ENCODE results near the gene EVA1A. TPM values are rescaled to one million over a fixed set of nuclear protein-coding genes. Genes with fewer than 3 reads are reported as not detected.

Gene EVA1A
- total RNA-seq, 4 donors from 2014 or later: 0.46 to 1.3 (median 0.50) TPM; not detected in 1

DNA sequence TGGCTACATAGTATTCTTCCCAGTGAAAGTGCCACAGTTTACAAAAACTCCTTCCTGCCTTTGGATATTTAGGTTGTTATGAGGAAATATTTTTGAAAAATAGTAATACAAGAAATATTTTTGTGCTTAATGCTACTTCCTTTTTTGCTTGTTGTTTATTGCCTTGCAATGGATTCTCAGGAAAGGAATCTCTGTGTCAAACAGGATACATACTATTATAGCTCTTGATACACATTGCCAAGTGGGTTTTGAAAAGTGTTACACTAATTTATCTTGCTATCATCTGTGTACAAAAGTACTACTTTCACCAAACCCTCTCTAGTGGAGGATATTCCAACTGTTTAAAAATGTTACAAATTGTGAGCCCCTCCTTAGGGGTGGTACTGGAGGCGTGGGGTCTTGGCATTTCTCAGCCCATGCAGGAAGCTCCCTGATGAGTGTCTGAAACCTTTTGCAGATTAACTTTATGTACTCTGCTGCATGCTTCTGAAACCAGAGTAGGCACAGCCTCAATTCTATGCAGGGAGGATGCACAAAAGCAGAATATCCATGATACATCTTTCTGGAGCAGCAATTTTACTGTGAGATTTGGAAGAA, 54.5 kb downstream of the EVA1A start:
- DNase-seq (ENCODE audit: low spot score): no peak
- no peak for ATAC-seq (ENCODE audit: low FRiP score)
- TF ChIP-seq, protein P1, sequence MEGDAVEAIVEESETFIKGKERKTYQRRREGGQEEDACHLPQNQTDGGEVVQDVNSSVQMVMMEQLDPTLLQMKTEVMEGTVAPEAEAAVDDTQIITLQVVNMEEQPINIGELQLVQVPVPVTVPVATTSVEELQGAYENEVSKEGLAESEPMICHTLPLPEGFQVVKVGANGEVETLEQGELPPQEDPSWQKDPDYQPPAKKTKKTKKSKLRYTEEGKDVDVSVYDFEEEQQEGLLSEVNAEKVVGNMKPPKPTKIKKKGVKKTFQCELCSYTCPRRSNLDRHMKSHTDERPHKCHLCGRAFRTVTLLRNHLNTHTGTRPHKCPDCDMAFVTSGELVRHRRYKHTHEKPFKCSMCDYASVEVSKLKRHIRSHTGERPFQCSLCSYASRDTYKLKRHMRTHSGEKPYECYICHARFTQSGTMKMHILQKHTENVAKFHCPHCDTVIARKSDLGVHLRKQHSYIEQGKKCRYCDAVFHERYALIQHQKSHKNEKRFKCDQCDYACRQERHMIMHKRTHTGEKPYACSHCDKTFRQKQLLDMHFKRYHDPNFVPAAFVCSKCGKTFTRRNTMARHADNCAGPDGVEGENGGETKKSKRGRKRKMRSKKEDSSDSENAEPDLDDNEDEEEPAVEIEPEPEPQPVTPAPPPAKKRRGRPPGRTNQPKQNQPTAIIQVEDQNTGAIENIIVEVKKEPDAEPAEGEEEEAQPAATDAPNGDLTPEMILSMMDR (IDR thresholded peaks at IDR 0.05): no peak

DNA sequence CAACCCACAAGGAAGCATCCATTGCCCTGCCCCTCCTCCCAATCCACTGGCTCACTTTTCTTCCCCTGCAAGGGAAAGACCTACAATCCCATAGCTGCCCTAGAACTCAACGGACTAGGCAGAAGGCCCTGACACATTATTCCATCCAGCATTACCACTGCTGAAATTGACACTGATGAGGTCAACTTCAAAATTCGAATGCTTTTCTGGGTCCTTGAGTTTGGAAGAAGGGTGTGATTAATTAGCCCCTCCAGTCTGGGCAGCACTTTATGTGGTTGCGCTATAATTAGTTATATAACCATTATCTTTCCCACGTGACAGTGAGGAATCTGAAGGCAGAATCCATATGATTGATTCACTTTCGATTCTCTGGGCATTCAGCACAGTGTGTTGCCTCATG, 55.7 kb downstream of the EVA1A start:
- TF ChIP-seq, protein P1 (IDR thresholded peaks at IDR 0.05): no peak
- DNase-seq (ENCODE audit: low spot score): no peak
- no peak for ATAC-seq (ENCODE audit: low FRiP score)

DNA sequence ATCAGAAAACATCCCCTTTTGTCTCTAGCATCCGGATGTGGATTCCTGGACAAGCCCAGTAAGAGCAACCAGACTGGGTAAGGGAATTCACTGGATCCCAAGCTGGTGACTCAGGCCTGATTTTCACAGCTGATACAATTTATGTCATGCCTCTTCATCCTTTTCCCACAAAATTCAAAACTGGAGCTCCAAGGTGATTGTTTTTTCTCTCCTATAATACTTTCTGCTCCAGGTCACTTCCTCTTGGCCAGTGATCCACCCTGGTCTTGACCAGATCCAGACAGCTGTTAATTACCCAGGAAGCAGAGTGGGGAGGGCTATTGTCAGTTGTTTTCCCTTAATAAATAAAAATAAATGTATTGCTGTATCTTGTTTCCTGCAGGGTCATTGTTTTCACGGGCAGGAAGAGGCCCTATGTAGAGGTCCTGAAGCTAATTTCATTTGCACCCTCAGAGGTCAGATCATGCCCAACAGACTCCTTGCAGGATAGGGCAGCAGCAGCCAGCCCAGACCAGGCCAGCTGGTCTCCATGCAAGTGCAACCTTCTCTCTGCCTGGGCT, 57.6 kb downstream of the EVA1A start:
- ATAC-seq (ENCODE audit: low FRiP score): no peak
- TF ChIP-seq, protein P1 (IDR thresholded peaks at IDR 0.05): no peak

DNA sequence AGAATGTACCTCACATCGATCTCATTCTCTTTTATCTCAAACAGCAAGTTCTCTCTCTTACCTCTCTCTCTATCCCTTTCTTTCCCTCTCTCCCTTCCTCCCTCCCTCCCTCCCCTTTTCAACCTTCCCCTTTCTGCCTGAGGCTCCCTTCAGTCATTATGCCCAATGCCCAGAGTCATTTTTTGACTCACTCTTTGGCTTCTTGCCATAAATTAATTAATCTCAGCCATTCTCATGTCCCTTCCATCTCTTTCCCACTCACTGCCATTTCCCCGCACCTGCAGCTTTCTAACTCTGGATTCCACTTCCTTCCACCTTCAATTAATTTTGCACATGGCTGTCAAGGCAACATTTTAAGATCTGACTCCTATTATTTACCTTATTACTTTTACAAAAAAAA, 60.1 kb downstream of the EVA1A start:
- DNase-seq (ENCODE audit: low spot score): no peak
- ATAC-seq (ENCODE audit: low FRiP score): no peak
- TF ChIP-seq, protein P1 (IDR thresholded peaks at IDR 0.05): no peak

More for the DNA sequence above, 57.6 kb downstream of the EVA1A start:
- DNase-seq (ENCODE audit: low spot score): no peak

DNA sequence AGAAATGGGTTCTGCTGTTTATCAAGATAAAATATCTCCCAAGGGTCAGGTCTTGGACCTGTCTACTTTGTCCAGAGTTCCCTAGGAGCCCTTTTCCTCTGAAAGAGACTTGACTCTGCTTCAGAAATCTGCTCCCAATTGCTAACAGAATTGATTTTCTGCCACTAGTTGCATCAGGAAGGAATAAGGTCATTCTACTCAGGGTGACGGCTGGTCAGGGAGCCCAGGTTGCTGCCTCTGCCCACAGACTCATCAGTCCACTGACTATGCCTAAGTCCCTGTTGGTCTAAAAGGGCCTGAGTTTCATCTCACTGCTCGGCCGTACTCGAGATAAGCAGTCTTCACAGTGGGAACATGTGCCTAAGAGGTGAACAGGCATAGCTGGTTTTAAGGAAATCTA, 61.2 kb downstream of the EVA1A start:
- TF ChIP-seq, protein P1 (IDR thresholded peaks at IDR 0.05): no peak
- DNase-seq (ENCODE audit: low spot score): no peak
- ATAC-seq (ENCODE audit: low FRiP score): no peak

DNA sequence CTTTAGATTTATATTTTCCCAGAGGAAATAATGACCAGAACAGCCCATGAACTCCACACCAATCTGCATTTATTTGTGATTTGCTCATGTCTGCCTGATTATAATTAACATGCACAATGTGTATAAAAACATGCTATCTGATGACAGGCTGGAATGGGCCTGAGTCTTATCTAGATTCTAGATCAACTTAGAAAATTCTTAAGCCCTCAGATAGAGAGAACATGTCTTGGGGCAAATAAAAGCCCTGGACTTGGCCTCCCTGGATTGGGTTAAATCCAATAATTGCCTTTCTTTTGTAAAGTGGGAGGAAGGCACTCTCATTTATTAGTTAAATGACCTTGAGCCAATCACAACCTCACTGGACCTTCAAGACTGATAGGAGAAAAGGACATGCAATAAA, 61.8 kb downstream of the EVA1A start:
- ATAC-seq (ENCODE audit: low FRiP score) (no peak), DNase-seq (ENCODE audit: low spot score) (no peak)
- TF ChIP-seq, protein P1 (IDR thresholded peaks at IDR 0.05): no peak

DNA sequence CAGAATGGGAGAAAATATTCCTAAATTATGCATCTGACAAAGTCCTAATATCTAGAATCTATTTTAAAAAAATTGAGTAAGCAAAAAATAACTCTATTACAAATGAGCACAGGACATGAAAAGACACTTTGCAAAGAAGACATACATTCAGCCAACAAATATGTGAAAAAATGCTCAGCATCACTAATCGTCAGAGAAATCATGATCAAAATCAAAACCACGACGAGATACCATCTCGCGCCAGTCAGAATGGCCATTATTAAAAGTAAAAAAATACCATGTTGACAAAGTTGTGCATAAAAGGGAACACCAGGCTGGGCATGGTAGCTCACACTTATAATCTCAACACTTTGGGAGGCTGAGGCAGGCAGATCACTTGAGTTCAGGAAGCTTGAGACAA, 63.5 kb downstream of the EVA1A start:
- ATAC-seq (ENCODE audit: low FRiP score) (no peak), DNase-seq (ENCODE audit: low spot score) (no peak)
- TF ChIP-seq, protein P1 (IDR thresholded peaks at IDR 0.05): no peak
